ENCODE results near the gene CPNE5. TPM values are rescaled to one million over a fixed set of nuclear protein-coding genes. Genes with fewer than 3 reads are reported as not detected.

CPNE5 gene
- total RNA-seq, 2 donors from 2014 or later, result 0.85 to 1.6 TPM

- Histone ChIP-seq H3K4me1 (ENCODE audit: control insufficient read depth in 1 of 2, low read depth in 2 of 2) (no peaks in the 10 kb centered on the region), H3K27me3 (replicated peaks; ENCODE audit: insufficient read depth) (no peaks in the 10 kb centered on the region), H3K9me3 (peaks cover 8% of the 10 kb centered on the region), H3K27ac (no peak overlapping the region), H3K4me3 (no peak overlapping the region), H3K36me3 (no peaks in the 10 kb centered on the region)
- ATAC-seq (ENCODE audit: insufficient number of reproducible peaks, low FRiP score, low read depth) (no peak), DNase-seq (ENCODE audit: low spot score) (no peak)
- no peak for TF ChIP-seq CTCF (IDR thresholded peaks at IDR 0.05)
Observed at GRCh38 chr6:36752886-36753506, 86.2 kb downstream of the CPNE5 start.

- ATAC-seq (ENCODE audit: insufficient number of reproducible peaks, low FRiP score, low read depth) (no peak), DNase-seq (ENCODE audit: low spot score) (no peak)
- TF ChIP-seq CTCF (IDR thresholded peaks at IDR 0.05), result no peak
- Histone ChIP-seq H3K27me3 (replicated peaks; ENCODE audit: insufficient read depth) (no peaks in the 10 kb centered on the region), H3K27ac (no peak overlapping the region), H3K4me1 (ENCODE audit: control insufficient read depth in 1 of 2, low read depth in 2 of 2) (no peaks in the 10 kb centered on the region), H3K36me3 (no peaks in the 10 kb centered on the region), H3K4me3 (no peak overlapping the region), H3K9me3 (peaks cover 8% of the 10 kb centered on the region)
Observed at GRCh38 chr6:36752187-36752885, 86.9 kb downstream of the CPNE5 start.

GRCh38 chr6:36751833-36752186, 87.4 kb downstream of the CPNE5 start:
- Histone ChIP-seq H3K9me3 (peaks cover 8% of the 10 kb centered on the region), H3K4me3 (no peak overlapping the region), H3K36me3 (no peaks in the 10 kb centered on the region), H3K27me3 (replicated peaks; ENCODE audit: insufficient read depth) (no peaks in the 10 kb centered on the region), H3K27ac (no peak overlapping the region), H3K4me1 (ENCODE audit: control insufficient read depth in 1 of 2, low read depth in 2 of 2) (no peaks in the 10 kb centered on the region)
- no peak for ATAC-seq (ENCODE audit: insufficient number of reproducible peaks, low FRiP score, low read depth)
- DNase-seq (ENCODE audit: low spot score), result no peak
- TF ChIP-seq CTCF (IDR thresholded peaks at IDR 0.05), result no peak

- no peak for DNase-seq (ENCODE audit: low spot score)
- H3K27ac ChIP-seq, result no peak overlapping the region
- no peaks in the 10 kb centered on the region for H3K4me1 ChIP-seq (ENCODE audit: control insufficient read depth in 1 of 2, low read depth in 2 of 2)
- no peak overlapping the region for H3K4me3 ChIP-seq
- H3K9me3 ChIP-seq, result peaks cover 8% of the 10 kb centered on the region
- no peak for ATAC-seq (ENCODE audit: insufficient number of reproducible peaks, low FRiP score, low read depth)
- no peak for TF ChIP-seq CTCF (IDR thresholded peaks at IDR 0.05)
- no peaks in the 10 kb centered on the region for H3K36me3 ChIP-seq
- H3K27me3 ChIP-seq (replicated peaks; ENCODE audit: insufficient read depth), result no peaks in the 10 kb centered on the region
Observed at GRCh38 chr6:36751091-36751490, 88.2 kb downstream of the CPNE5 start.

- TF ChIP-seq CTCF (IDR thresholded peaks at IDR 0.05), result no peak
- no peak for DNase-seq (ENCODE audit: low spot score)
- H3K27me3 ChIP-seq (replicated peaks; ENCODE audit: insufficient read depth), result no peaks in the 10 kb centered on the region
Observed at GRCh38 chr6:36749829-36750489, 89.3 kb downstream of the CPNE5 start.

More at GRCh38 chr6:36749829-36750489, 89.3 kb downstream of the CPNE5 start:
- no peak overlapping the region for H3K4me3 ChIP-seq
- H3K27ac ChIP-seq, result no peak overlapping the region
- peaks cover 8% of the 10 kb centered on the region for H3K9me3 ChIP-seq
- no peaks in the 10 kb centered on the region for H3K4me1 ChIP-seq (ENCODE audit: control insufficient read depth in 1 of 2, low read depth in 2 of 2)
- H3K36me3 ChIP-seq, result no peaks in the 10 kb centered on the region
- no peak for ATAC-seq (ENCODE audit: insufficient number of reproducible peaks, low FRiP score, low read depth)
